PC-3 (cell line): ENCODE measurements around the gene PMFBP1.

Source experiments
- CTCF ChIP-seq: fragments of 300-600 bp; sonication (generic); conservative IDR thresholded peaks from 2 replicates; pipeline ENCODE4 v1.5.1; 2017; ENCODE audit warnings: antibody characterized with exemption, low read depth, mild to moderate bottlenecking, low read length
- EZH2 ChIP-seq: fragments of 300-600 bp; sonication (generic); IDR thresholded peaks from one replicate; pipeline ENCODE4 v1.6.1; 2017; ENCODE audit warnings: antibody characterized with exemption, mild to moderate bottlenecking, low read length; ENCODE audit not compliant: unreplicated experiment
- EZH2phosphoT487 ChIP-seq: fragments of 300-600 bp; sonication (generic); IDR thresholded peaks from 2 replicates; pipeline ENCODE4 v1.6.1; 2018; ENCODE audit warnings: mild to moderate bottlenecking, antibody characterized with exemption, low read length, borderline replicate concordance

- TF ChIP-seq CTCF (no peak), EZH2phosphoT487 (no peak), EZH2 (no peak)
Measured at GRCh38 chr16:72101195-72101594, 70.8 kb downstream of the PMFBP1 start.
